Measurements from ENCODE around the gene CYTH2.

GRCh38 chr19:48513289-48514122, 44.3 kb downstream of the CYTH2 start:
- TF ChIP-seq TAF1 (IDR thresholded peaks at IDR 0.05; ENCODE audit: low read depth): peak; percentile 23
- TF ChIP-seq, protein P1, sequence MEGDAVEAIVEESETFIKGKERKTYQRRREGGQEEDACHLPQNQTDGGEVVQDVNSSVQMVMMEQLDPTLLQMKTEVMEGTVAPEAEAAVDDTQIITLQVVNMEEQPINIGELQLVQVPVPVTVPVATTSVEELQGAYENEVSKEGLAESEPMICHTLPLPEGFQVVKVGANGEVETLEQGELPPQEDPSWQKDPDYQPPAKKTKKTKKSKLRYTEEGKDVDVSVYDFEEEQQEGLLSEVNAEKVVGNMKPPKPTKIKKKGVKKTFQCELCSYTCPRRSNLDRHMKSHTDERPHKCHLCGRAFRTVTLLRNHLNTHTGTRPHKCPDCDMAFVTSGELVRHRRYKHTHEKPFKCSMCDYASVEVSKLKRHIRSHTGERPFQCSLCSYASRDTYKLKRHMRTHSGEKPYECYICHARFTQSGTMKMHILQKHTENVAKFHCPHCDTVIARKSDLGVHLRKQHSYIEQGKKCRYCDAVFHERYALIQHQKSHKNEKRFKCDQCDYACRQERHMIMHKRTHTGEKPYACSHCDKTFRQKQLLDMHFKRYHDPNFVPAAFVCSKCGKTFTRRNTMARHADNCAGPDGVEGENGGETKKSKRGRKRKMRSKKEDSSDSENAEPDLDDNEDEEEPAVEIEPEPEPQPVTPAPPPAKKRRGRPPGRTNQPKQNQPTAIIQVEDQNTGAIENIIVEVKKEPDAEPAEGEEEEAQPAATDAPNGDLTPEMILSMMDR (IDR thresholded peaks at IDR 0.05; ENCODE audit: poor library complexity, severe bottlenecking): no peak
- TF ChIP-seq, protein P2, sequence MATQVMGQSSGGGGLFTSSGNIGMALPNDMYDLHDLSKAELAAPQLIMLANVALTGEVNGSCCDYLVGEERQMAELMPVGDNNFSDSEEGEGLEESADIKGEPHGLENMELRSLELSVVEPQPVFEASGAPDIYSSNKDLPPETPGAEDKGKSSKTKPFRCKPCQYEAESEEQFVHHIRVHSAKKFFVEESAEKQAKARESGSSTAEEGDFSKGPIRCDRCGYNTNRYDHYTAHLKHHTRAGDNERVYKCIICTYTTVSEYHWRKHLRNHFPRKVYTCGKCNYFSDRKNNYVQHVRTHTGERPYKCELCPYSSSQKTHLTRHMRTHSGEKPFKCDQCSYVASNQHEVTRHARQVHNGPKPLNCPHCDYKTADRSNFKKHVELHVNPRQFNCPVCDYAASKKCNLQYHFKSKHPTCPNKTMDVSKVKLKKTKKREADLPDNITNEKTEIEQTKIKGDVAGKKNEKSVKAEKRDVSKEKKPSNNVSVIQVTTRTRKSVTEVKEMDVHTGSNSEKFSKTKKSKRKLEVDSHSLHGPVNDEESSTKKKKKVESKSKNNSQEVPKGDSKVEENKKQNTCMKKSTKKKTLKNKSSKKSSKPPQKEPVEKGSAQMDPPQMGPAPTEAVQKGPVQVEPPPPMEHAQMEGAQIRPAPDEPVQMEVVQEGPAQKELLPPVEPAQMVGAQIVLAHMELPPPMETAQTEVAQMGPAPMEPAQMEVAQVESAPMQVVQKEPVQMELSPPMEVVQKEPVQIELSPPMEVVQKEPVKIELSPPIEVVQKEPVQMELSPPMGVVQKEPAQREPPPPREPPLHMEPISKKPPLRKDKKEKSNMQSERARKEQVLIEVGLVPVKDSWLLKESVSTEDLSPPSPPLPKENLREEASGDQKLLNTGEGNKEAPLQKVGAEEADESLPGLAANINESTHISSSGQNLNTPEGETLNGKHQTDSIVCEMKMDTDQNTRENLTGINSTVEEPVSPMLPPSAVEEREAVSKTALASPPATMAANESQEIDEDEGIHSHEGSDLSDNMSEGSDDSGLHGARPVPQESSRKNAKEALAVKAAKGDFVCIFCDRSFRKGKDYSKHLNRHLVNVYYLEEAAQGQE (IDR thresholded peaks at IDR 0.05; ENCODE audit: borderline replicate concordance): peak; percentile 21
- peak; percentile 77 for TF ChIP-seq POLR2AphosphoS5 (IDR thresholded peaks at IDR 0.05)
